ENCODE data around the gene NELFCD.

NELFCD gene

DNA sequence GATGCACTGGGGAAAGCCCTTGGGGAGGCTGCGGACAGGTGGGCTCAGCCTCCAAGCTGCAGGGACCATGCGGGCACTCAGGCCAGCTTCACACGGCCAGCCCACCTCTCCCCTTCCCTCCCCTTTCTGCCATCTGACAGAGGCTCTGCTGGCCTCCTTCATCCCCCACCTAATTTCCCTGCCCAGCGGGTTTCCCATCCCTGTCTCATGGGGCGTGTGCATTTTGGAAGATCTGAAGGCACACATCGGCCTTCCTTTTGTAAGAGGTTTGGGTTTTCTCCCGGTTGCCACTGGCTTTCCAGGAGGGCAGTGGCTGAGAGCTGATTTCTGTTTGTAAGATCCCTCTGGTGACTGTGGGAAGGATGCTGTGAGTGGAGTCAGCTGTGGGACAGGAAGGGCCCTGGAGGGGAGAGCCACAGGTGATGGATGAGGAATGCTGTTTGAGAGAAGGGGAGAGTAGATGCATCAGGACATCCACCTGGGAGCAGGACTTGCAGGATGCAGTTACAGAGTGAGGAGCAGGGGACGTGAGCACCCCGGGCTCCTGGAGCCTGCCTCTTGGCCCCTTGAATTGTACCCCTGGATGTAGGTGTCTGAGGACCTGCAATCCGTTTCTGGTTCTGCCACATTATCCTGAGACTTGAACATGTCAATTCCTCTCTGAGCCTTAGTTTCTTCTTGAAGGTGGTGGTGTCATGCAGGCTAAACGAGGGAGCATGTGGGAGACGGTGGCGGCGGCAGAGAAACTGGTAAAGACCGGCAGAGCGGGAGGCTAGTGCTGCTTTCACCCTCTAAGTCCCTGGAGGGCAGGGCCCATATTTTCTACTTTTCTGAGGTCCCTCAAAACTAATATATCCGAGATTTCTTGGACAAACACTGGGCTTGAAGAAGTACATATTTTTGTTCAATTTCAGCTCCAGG, 32.2 kb downstream of the NELFCD start:
- no peak for DNase-seq (ENCODE audit: extremely low spot score)
- POLR2A ChIA-PET: no interaction called here
- TF ChIP-seq, protein P1, sequence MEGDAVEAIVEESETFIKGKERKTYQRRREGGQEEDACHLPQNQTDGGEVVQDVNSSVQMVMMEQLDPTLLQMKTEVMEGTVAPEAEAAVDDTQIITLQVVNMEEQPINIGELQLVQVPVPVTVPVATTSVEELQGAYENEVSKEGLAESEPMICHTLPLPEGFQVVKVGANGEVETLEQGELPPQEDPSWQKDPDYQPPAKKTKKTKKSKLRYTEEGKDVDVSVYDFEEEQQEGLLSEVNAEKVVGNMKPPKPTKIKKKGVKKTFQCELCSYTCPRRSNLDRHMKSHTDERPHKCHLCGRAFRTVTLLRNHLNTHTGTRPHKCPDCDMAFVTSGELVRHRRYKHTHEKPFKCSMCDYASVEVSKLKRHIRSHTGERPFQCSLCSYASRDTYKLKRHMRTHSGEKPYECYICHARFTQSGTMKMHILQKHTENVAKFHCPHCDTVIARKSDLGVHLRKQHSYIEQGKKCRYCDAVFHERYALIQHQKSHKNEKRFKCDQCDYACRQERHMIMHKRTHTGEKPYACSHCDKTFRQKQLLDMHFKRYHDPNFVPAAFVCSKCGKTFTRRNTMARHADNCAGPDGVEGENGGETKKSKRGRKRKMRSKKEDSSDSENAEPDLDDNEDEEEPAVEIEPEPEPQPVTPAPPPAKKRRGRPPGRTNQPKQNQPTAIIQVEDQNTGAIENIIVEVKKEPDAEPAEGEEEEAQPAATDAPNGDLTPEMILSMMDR (IDR thresholded peaks at IDR 0.05; ENCODE audit: control extremely low read depth, extremely low read depth, low read depth, missing control alignments): no peak
- CTCF ChIA-PET: interaction anchor here (1.0 kb wide), 1 partner anchor 11 kb away, joined by 3 read pairs; no protein-coding TSS in a partner anchor

DNA sequence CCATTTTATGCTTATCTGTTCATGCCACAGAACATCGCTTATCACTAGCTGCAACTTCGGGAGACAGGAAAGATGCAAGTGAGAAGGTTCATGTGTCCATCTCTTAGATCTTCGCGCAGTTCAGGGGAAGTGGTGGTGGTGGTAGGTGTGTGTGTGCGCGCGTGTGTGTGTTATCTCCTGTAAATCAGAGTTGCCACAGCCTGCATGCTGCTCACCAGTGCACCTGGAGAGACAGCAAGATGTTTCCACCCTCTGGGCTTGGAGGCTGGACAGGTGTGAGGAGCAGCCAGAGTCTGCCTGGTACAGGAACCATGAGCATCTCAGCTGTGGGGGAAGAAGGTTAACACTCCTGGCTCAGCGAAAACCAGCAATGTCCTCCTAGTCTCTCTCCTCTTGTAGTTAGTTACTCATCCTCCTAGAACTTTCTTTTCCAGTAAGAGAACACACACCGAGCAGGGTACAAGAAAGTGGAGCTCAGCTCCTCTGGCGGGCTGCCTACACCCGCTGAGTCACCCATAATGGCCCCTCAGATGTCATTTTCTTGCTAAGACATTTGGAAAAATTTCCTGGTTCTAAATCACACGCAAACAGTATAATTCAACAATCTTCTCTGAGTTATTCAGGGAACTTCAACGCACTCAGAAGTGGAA, 33.0 kb downstream of the NELFCD start:
- ChIA-PET CTCF (interaction anchor here (1.0 to 1.2 kb wide), 2 partner anchors 10 to 11 kb away, joined by 3 read pairs; no protein-coding TSS in a partner anchor), POLR2A (no interaction called here)
- DNase-seq (ENCODE audit: extremely low spot score): no peak
- TF ChIP-seq, protein P1 (IDR thresholded peaks at IDR 0.05; ENCODE audit: control extremely low read depth, extremely low read depth, low read depth, missing control alignments): no peak

DNA sequence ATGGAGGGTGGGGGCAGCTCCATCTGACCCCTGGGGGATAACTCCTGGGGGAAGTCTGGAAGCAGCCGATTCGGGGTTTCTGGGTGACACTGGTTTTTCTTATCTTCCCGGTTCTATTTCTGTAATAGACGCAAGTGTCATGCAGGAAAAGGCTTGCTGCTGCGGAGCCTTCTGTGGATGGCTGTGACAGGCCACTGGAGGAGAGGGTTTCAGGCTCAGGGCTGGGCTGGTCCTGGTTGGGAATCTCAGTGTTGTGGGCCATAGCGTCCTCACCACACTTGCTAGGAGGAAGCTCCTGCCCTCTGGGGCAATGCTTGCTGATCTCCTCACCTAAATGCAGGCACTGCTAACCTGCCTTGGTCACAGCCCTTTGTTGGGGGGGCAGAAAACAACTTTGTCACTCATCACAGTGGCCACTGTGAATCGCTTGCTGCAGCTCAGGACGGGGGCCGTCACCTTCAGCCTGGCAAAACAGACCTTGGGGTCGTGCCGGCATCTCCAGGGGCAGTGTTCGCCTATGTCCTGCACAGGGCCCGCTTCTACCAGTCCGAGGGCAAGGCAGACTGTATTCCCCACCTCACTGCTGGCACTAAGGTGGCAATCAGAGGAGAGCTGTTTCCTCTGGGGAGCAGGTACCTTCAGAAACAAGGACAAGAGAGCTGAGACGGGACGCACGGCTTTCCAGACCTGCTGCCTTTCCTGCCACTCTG, 33.8 kb downstream of the NELFCD start:
- DNase-seq (ENCODE audit: extremely low spot score): no peak
- ChIA-PET POLR2A (no interaction called here), CTCF (interaction anchor here (1.0 to 1.2 kb wide), 2 partner anchors 9 to 11 kb away, joined by 3 read pairs; no protein-coding TSS in a partner anchor)
- TF ChIP-seq, protein P1 (IDR thresholded peaks at IDR 0.05; ENCODE audit: control extremely low read depth, extremely low read depth, low read depth, missing control alignments): no peak

DNA sequence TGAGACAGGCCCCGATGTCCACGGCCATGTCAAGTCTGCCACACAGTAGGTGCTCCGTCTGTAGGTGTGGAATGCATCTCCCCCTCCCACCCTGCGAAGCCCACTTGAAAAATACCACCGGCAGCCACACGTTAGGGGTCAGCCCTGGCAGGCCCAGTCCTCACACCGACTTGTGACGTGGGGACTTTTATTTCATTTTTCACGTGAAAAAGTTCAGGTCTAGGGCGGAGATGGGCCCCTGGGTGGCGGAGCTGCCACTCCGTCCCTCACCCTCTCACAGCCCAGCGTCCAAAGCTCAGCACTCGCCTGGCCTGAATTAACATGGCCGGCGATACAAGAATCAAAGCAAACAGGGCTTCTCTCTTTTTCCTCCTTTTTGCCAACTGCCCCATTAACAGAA, 34.4 kb downstream of the NELFCD start:
- DNase-seq (ENCODE audit: extremely low spot score): no peak
- POLR2A ChIA-PET: no interaction called here
- TF ChIP-seq, protein P1 (IDR thresholded peaks at IDR 0.05; ENCODE audit: control extremely low read depth, extremely low read depth, low read depth, missing control alignments): no peak
- CTCF ChIA-PET: interaction anchor here (1.2 to 1.5 kb wide), 2 partner anchors 10 kb away, joined by 3 to 5 read pairs; no protein-coding TSS in a partner anchor

DNA sequence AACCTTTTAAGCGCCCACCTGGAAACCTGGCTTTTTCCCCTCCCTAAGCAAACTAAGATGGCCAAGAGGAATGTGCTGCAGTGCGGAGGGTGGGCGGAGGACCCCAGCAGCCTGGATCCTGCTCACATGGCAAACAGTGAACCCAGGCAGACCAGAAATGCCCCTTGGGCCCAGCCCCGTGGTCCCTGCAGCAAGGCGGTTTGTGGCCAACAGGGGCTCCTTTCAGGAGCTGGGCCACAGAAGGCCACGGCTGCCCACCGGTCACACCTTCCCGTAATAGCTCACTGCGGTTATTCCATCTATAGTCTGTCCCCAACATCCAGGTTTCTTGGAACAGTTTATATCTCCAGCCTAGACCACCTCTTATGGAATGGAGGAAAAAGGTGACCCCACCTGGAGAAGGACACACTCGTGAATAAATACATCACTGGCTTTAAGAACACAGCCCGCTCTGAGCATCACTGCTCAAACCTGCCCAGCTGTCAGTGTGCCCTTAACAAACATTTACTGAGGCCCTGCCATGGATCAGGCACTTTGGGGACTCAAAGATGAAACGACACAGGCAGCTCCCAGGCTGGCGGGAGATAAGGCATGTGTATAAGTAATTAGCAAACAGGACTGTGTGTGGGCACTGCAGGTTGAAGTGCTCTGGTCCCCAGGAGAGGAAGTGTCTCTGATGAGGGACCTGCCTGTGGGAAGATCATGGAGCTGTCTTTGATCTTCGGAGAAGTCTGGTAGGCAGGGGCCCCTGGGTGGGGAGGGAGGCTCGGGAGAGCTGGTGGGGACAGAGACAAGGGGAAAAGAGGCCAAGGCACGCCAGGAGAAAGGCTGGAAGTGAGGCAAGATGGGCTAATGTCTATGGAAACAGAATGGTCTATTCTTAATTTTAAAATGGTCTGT, 35.0 kb downstream of the NELFCD start:
- ChIA-PET CTCF (interaction anchor here (1.5 to 3.5 kb wide), 2 partner anchors 9 to 16 kb away, joined by 5 to 10 read pairs; partner anchors contain the start of gene ATP5F1E), POLR2A (interaction anchor here (1.9 kb wide), 1 partner anchor 127 kb away, joined by 8 read pairs; no protein-coding TSS in a partner anchor)
- no peak for DNase-seq (ENCODE audit: extremely low spot score)
- TF ChIP-seq, protein P1 (IDR thresholded peaks at IDR 0.05; ENCODE audit: control extremely low read depth, extremely low read depth, low read depth, missing control alignments): no peak

Measured in GM10248 (cell line).